Frontal cortex (tissue), 4 donors: Measurements from ENCODE around the gene PLCL2. TPM values are rescaled to one million over a fixed set of nuclear protein-coding genes. Genes with fewer than 3 reads are reported as not detected.
"Not testable (repeated sequence)": the region's sequence is repeated elsewhere in the genome, so short reads cannot be mapped to it uniquely, and the experiment has no call there.

Source experiments
- DNase-seq, 2 donors: peaks; one replicate each; pipeline ENCODE4 v3.0.0; 2012; ENCODE audit warnings: low spot score in 2 of 2
- FAIRE-seq: peaks from 2 replicates; lab custom pipeline; 2012; peaks lifted over from hg19 to GRCh38; lab: Jason Lieb, UNC
- total RNA-seq: library from RNA; depleted of rRNA; stranded (reverse); fragments of >200 nt; gene quantifications from one replicate; pipeline ENCODE4 v1.2.3, GENCODE V29; 2014
- donor health status: control.
- donor health status: control.
- donor health status: control.

The PLCL2 gene
- total RNA-seq, 1 donor from 2014 or later = 122 TPM

- no peak for FAIRE-seq
Measured at GRCh38 chr3:16944356-16944755, 59.6 kb downstream of the PLCL2 start.

GRCh38 chr3:16945330-16945729 is 60.6 kb downstream of the PLCL2 start:
- FAIRE-seq (no peak), DNase-seq (no peak)

More at GRCh38 chr3:16944356-16944755, 59.6 kb downstream of the PLCL2 start:
- no peak for DNase-seq

- DNase-seq (no peak), FAIRE-seq (no peak)
Measured at GRCh38 chr3:16950282-16950681, 65.5 kb downstream of the PLCL2 start.

GRCh38 chr3:16950845-16951244 is 66.1 kb downstream of the PLCL2 start:
- DNase-seq = no peak
- FAIRE-seq = no peak

- not testable (repeated sequence) for DNase-seq, FAIRE-seq
Measured at GRCh38 chr3:16957852-16958251, 73.1 kb downstream of the PLCL2 start.

GRCh38 chr3:16960125-16960524 is 75.4 kb downstream of the PLCL2 start:
- no peak for FAIRE-seq
- no peak for DNase-seq

- FAIRE-seq (no peak), DNase-seq (no peak)
Measured at GRCh38 chr3:16961621-16962205, 77.0 kb downstream of the PLCL2 start.

GRCh38 chr3:16975083-16975482 is 90.3 kb downstream of the PLCL2 start:
- DNase-seq = no peak
- FAIRE-seq = no peak

GRCh38 chr3:16978234-16978920 is 93.6 kb downstream of the PLCL2 start:
- FAIRE-seq (no peak), DNase-seq (no peak)

GRCh38 chr3:16978921-16979271 is 94.1 kb downstream of the PLCL2 start:
- DNase-seq = no peak
- no peak for FAIRE-seq

- DNase-seq, FAIRE-seq: not testable (repeated sequence)
Measured at GRCh38 chr3:16979769-16980515, 95.2 kb downstream of the PLCL2 start.

GRCh38 chr3:16980526-16980925 is 95.8 kb downstream of the PLCL2 start:
- DNase-seq, FAIRE-seq: not testable (repeated sequence)

- FAIRE-seq = no peak
- DNase-seq = no peak
Measured at GRCh38 chr3:16982460-16982859, 97.7 kb downstream of the PLCL2 start.

- no peak for FAIRE-seq
Measured at GRCh38 chr3:16985608-16986007, 100.9 kb downstream of the PLCL2 start.

GRCh38 chr3:16987141-16987540 is 102.4 kb downstream of the PLCL2 start:
- DNase-seq (no peak), FAIRE-seq (no peak)

More at GRCh38 chr3:16985608-16986007, 100.9 kb downstream of the PLCL2 start:
- no peak for DNase-seq

GRCh38 chr3:16990163-16990562 is 105.4 kb downstream of the PLCL2 start:
- DNase-seq (no peak), FAIRE-seq (no peak)

- DNase-seq (no peak), FAIRE-seq (no peak)
Measured at GRCh38 chr3:16992198-16992597, 107.4 kb downstream of the PLCL2 start.

- FAIRE-seq = no peak
- DNase-seq = no peak
Measured at GRCh38 chr3:16993227-16993626, 108.5 kb downstream of the PLCL2 start.

GRCh38 chr3:16994854-16995525 is 110.2 kb downstream of the PLCL2 start:
- DNase-seq = no peak
- FAIRE-seq = no peak

GRCh38 chr3:16995601-16996000 is 110.8 kb downstream of the PLCL2 start:
- no peak for DNase-seq
- FAIRE-seq = no peak
